Right renal pelvis (tissue), 4 donors: ENCODE measurements around the gene CHST3. TPM values are rescaled to one million over a fixed set of nuclear protein-coding genes. Genes with fewer than 3 reads are reported as not detected.
A peak's percentile ranks its signal among the peaks of the same experiment; 100 is the strongest.
"Not testable (repeated sequence)": the region's sequence is repeated elsewhere in the genome, so short reads cannot be mapped to it uniquely, and the experiment has no call there.

Experiments used
- DNase-seq, 4 donors: peaks; one replicate each; pipeline ENCODE4 v3.0.0-alpha.2; 2013; ENCODE audit warnings: low read depth in 4 of 4, low spot score in 3 of 4, missing footprints in 1 of 4
- polyA plus RNA-seq, 4 donors: library from polyadenylated mRNA; unstranded; fragments of 120-200 nt; gene quantifications; one replicate each; pipeline ENCODE4 v1.2.1, GENCODE V29; 2013; ENCODE audit not compliant: insufficient read length in 4 of 4

Gene CHST3
- polyA plus RNA-seq, 4 donors = 18.3 to 20.0 (median 19.4) TPM

- DNase-seq = no peak
Observed at GRCh38 chr10:72026278-72027111, 62.3 kb downstream of the CHST3 start.

GRCh38 chr10:72027498-72027897 lies 63.3 kb downstream of the CHST3 start:
- DNase-seq = no peak

GRCh38 chr10:72029414-72029813 lies 65.2 kb downstream of the CHST3 start:
- DNase-seq = no peak

DNA sequence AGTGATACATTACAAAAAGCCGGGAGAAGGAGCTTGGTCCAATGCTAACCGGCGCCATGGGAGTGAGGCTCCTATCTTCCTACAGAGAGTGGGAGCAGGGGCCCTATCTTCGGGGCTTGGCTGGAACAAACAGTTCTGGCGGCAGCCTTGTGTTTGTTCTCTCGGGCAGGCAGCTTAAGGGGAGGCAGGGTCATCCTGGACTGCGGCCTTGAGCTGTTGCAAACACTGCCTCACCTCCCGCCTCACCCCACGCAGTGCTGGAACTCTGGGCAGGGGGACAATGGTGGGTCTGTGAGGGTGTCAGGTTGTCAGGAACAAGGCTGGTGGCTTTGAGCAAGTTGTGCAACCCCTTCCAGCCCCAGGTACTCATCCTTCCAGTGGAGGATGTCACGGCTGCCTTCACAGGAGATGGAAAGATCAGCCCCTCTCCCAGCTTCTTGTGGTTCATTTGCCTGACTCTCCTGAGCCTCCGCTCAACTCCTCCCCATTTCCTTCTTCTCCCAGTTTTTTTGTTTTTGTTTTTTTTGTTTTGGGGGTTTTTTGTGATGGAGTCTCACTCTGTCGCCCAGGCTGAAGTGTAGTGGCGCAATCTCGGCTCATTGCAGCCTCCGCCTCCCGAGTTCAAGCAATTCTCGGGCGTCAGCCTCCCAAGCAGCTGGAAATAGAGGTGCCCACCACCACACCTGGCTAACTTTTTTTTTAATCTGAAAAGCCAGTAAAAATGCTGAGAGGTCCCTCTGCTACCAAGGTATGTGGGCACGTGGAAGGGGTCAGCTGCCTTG lies 66.8 kb downstream of the CHST3 start:
- no peak for DNase-seq

- DNase-seq = no peak
Observed at GRCh38 chr10:72031706-72032105, 67.5 kb downstream of the CHST3 start.

DNA sequence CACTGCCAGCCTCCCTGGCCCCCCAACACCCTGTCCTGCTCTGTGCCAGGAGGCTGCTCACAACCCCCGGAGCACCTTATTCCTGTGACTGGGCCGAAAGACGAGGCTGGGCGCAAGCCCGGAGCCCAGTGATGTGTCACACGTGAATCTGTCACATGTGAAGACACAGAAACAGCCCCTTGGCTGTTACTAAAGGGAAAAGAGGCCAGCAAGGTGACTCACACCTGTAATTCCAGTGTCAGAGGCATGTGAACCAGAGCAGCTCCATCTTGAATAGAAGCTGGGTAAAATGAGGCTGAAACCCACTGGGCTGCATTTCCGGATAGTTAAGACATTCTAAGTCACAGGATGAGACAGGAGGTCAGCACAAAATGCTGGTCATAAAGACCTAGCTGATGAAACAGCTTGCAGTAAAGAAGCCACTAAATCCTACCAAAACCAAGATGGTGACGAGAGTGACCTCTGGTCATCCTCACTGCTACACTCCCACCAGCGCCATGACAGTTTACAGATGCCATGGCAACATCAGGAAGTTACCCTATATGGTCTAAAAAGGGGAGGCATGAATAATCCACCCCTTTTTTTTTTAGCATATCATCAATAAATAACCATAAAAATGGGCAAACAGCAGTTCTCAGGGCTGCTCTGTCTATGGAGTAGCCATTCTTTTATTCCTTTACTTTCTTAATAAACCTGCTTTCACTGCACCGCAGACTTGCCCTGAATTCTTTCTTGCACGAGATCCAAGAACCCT lies 68.4 kb downstream of the CHST3 start:
- DNase-seq = not testable (repeated sequence)

DNA sequence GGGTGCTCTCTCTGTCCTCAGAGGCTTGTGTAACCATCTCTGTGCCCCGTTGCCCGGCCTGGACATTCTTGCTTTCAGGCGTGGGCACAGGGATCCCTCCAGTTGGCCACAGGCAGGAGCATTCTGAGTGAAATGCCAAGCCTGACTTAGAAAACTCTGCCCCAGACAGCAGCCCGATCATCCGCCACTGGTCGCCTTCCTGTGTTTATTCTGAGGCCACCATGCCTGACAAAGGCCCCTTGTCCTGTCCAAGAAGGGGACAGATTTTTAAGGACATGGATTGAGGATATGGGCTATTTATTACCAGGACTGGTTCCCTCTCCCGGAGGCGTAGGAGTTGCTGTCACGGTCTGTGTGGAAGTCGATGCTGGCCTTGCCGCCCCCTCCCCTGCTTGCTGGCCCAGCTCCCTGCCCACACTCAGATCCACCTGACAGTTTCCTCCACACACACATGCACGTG lies 69.9 kb downstream of the CHST3 start:
- no peak for DNase-seq

- no peak for DNase-seq
Observed at GRCh38 chr10:72034761-72035160, 70.6 kb downstream of the CHST3 start.

DNA sequence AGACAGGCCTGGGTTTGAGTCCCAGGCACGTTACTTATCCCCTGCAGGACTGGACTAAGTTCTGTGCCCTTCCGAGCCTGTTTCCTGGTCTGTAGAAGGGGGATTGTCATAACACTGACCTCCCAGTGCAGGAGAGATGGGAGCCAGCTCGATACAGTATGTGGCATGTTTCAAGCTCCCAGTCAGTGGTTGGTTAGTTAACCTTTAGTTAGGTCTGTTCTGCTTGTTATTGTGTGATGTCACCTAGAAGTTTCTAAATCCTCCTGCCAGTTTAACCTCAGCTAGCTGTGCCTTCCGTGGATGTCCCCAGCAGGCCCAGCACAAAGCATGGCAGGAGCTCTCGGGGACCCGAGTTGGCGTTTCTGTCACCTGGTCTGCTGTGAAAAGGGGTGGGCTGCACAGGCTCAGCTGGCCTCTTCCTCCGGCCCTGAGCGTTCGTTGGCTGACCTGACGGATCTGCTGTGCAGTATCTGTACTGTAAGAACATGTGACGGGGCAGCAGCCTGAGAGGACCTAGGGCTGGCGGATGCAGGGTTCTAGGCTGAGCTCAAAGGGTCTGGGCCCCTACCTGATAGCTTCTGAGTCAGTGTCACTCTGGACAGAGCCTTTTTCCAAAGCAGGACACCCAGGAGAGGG lies 71.2 kb downstream of the CHST3 start:
- DNase-seq = no peak

DNA sequence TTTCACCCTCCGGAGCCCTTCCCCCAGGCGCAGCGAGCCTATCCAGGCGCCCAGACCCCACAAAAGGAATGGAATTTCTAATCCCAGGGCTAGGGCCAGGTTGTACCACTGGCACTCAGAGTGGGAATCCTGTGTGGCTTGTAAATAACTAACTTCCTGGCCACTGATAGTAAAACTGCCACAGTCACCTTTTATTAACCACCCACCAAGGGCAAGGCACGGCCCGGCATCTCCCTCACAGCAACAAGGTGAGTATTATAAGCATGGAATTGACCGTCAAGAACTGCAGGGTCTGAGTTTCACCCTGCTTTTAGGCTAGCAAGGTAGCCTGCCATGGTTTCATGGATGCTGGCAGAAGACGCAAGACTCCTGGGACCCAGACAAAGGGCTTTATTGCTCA lies 73.1 kb downstream of the CHST3 start:
- no peak for DNase-seq

GRCh38 chr10:72037811-72038210 lies 73.6 kb downstream of the CHST3 start:
- no peak for DNase-seq

- no peak for DNase-seq
Observed at GRCh38 chr10:72038458-72039001, 74.3 kb downstream of the CHST3 start.

DNA sequence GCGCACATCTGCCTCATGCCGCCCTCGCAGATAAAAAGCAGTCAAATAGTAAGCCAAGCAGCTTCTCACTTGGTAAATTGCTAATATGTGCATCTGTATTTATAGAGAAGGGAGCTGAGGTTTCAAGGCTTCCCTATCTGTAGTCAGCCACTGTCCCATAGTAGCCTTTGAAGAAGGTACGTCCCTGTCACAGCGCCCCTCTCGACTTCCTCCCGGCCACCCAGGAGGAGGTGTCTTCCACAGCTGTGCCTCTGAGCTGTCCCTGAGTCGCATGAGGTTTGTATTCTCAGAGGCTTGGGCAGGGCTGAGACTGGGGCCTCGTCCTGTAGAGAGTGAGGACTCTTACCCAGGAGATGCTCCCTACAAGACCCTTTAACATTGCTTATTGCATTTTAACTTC lies 75.2 kb downstream of the CHST3 start:
- no peak for DNase-seq

DNA sequence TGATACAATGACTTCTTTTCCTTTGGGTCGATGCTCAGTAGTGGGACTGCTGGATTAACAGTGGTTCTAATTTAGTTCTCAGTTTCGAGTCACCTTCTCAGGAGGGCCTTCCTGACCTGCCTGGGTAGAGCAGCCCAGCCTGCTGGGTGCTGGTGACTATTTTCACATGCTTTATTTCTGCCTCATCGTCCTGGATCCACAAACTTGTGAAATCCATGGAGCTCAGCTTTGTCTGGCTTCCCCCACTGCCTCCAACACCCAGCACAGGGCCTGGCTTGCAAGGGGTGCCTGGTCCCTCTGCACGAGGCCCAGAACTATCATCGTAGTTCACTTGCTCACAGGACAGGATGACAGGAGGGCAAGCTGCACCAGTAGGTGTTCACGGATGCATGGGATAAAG lies 77.3 kb downstream of the CHST3 start:
- no peak for DNase-seq

DNA sequence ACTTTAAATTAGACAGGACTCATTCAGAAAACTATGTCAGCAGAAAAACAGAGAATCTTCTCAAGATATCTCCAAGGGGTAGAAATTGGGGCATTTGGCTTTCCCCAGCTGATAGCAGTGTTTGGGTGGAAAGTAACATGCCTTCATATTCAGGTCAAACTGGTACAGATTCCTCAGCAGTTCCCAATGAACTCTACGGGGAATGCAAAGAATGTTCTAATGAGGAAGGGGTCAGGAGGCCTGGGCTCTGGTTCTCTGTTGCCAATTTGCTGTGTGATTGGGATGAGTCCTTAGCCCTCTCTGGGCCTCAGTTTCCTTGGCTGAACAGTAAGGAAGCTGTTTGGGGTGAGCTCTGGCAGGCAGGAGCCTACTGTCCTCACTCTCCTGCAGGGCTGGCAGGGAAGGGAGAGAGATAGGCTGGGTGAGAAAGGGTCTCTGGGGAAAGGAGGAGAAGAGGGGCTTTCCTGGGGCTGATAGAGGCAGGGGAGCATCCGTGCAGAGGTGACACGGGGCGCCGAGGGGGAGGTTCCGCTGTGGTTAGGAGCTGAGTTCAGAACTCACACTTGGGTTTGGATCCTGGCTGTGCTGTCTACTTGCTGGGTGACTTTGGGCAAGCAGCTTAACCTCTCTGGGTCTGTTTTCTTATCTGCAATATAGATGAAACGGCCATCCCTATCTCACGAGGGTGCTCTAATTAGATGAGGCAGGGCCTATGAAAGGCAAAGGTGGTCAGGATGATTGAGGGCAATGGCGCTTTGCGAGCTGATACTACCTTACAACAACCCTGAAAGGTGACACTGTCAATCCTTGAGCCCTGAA lies 79.0 kb downstream of the CHST3 start:
- DNase-seq = no peak

DNA sequence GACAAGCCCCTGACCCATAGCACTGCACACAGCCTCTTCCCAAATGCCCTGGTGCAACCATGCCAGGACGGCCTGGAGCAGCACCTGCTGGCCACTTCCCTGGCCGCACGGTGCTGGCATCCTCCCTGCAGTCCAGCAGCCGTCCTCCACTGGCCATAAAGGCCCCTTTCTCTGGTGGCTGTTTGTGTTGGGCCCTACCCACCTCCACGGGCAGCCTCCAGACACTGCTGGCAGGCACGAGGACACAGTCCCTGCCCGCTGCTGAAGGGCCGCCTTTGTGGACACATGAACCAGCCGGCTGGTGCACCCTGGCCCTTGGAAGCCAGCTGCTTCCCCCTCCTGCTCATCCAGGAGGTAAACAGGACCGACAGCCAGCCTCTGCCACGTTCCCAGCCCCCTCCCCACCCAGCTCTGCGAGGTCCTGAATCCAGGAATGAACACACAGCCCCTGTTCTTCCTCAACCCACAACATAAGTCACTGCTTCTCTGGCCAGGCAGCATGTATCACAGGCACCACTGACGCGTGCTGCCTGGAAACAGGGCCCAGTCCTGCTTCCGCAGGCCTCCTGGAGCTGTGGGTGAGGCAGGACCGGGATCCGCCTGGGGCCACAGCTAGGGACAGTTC lies 80.3 kb downstream of the CHST3 start:
- DNase-seq = no peak

DNA sequence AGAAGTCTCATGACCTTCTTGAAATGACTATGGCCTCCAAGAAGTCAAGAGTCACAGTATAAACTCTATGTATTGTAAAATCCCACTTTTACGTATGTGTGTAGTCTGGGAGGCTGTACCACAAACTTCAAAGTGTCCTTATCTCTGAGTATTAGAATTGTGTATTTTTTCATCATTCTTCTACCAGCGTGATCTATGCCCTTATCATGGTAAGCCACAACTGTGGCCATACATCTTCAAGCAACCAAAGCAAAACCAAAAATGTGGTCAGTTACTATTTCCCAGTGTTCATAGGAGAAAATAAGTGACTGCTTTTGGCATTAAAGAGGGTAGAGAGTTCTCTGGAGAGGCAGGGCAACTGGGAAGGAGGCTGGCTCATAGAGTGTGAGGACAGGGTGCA lies 81.4 kb downstream of the CHST3 start:
- DNase-seq = no peak

DNA sequence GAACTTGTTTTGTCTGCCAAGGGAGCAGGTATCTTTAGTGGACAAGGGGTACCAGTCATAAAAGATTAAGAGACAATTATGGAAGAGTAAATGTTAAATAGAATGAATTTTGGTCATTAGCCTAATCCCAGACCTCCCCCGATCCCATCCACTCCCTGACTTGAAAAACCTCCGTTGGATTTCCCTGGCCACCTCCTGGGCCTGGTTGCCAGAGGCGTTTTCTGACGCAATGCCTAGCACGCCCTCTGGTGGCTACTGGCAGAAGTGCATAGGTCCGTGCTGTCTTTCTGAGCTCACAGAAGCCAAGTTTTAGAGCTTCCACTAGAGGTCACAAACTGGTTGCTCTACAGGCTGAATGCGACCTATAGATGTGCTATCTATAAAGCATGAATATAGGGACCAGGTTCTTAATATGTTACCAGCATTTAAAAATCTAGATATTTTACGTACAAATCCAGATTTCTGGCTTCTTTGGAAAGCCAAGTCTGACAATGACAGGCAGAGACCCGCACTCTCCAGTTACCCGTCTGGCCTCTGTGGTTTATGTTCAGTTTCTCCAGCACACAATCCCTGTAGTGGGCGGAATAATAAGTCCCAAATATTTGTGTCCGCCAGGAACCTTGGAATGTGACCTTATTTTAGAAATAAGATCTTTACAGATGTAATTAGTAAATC lies 84.4 kb downstream of the CHST3 start:
- DNase-seq = peak; percentile 91 to 93 (median 91)
